Measurements from ENCODE around the gene NUCB2.
"Not testable (repeated sequence)": the region's sequence is repeated elsewhere in the genome, so short reads cannot be mapped to it uniquely, and the experiment has no call there.

The NUCB2 gene

DNA sequence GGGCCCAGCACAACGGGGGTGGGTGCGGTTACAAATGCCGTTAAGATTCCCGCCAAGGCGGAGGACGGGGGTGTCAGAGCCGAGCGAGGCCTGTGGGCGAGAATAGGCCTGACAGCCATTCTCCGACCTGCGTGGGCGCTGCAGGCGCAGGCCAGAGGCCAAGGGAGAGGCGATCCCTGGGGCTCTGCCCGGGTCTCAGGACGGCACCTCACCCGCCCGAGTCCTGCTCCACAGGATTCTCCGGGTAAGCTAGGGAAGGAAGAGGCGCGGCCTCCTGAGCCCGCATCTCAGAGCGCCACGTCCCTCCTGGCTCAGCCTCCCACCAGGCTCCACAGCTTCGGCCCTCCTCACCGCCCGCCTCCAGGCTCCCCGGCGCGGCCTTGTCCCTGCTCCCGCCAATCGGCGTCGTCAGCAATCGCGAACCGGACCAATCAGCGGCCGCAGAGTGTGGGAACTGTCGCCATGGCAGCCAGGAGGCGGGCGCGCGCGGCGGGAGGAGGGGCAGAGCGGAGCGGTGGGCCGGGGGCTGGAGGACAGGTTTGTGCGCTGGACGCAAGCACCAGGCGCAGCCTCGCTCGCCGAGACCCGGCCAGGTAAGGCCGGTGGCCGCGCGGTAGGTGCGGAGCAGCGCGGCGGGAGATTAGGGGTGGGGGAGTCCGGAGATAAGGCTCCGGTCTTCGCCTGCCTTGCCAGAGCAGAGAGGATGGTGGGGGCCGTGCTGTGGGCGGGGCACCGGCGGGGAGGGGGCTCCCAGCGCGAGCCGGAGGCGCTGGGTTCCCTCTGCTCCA is at the start of gene NUCB2:
NUCB2 (plus strand) TSS at position 504 of the 788 bp plus-strand sequence. CDS start 18,585 bp downstream, outside the sequence.
- DNase-seq: peak; percentile 35

DNA sequence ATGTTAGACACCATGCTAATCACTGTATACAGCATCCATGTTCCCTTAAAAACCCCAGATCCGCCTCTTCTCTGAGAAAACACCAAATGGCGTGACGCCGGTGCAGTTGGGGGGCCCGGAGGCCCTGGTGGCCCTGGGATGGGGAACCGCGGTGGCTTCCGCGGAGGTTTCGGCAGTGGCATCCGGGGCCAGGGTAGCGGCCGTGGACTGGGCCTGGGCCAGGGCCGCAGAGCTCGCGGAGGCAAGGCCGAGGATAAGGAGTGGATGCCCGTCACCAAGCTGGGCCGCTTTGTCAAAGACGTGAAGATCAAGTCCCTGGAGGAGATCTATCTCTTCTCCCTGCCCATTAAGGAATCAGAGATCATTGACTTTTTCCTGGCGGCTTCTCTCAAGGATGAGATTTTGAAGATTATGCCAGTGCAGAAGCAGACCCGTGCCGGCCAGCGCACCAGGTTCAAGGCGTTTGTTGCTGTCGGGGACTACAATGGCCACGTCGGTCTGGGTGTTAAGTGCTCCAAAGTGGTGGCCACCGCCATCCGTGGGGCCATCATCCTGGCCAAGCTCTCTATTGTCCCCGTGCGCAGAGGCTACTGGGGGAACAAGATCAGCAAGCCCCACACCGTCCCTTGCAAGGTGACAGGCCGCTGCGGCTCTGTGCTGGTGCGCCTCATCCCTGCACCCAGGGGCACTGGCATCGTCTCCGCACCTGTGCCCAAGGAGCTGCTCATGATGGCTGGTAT is 48.2 kb upstream of the NUCB2 start:
- not testable (repeated sequence) for DNase-seq

DNA sequence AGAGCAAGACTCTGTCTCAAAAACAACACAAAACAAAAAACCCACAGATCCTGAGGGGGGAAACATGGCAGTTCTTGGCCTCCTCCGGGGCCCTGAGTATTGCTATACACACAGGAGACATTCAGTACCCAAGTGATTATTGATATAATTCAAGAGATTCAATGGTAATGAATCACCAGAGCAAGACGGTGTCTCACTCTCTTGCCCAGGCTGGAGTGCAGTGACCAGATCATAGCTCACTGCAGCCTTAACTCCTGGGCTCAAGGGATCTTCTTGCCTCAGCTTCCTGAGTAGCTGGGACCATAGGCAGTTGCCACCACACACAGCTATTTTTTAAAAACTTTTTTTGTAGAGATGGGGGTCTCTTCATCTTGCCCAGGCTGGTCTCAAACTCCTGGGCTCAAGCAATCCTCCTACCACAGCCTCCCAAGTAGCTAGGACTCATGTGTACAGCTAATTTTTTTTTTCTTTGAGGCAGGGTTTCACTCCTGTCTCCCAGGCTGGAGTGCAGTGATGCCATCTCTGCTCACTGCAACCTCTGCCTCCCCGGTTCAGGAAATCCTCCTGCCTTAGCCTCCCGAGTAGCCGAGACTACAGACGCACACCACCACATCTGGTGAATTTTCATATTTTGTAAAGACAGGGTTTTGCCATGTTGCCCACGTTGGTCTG is 46.9 kb upstream of the NUCB2 start:
- DNase-seq: no peak

DNA sequence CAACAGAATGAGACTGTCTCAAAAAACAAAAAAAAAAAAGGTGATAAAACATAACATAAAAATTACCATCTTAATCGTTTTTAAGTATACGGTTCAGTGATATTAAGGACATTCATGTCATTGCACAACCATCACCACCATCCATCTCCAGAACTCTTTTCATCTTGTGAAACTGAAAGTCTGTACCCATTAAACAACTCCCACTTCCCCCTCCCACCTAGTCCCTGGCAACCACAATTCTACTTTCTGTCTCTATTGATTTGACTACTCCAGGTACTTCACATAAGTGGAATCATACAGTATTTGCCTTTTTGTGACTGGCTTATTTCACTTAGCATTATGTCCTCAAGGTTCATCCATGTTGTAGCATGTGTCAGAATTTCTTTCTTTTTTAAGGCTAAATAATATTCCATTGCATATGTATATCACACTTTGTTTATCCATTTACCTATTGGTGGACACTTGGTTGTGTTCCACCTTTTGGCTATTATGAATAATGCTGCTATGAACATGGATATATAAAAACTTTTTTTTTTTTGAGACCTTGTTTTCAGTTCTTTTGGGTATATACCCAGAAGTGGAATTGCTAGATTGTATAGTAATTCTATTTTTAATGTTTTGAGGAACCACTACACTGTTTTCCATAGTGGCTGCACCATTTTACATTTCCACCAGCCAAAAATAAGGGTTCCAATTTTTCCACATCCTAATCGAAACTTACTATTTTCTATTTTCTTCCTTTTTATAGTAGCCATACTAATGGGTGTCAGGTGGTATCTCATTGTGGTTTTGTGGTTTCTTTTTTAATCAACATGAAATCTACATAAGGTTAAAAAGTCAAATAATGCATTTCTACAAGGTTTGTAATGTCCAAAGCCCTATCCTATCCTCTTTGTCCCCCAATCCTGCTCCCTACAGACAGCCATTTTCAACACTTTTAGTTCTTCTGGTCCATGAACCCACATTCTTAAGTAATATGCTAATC is 45.4 kb upstream of the NUCB2 start:
- no peak for DNase-seq

DNA sequence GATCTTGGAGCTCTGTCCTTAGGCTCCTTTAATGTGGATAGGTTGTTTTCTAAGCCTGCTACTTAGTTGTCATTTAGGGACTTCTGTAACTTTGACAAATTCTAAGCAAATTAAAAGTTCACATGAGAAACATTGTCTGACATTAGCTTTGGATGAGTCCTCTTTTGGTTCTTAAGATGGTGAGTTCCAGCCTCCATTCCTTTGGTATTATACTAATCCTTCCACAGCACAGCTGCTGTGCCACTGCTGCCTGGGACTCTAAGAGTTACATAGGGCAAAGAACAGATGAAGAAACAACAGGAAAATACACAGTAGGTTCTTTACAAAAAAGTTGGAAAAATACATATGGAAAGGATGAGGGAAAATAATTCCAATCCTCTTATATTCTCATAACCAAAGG is 43.4 kb upstream of the NUCB2 start:
- DNase-seq: no peak

DNA sequence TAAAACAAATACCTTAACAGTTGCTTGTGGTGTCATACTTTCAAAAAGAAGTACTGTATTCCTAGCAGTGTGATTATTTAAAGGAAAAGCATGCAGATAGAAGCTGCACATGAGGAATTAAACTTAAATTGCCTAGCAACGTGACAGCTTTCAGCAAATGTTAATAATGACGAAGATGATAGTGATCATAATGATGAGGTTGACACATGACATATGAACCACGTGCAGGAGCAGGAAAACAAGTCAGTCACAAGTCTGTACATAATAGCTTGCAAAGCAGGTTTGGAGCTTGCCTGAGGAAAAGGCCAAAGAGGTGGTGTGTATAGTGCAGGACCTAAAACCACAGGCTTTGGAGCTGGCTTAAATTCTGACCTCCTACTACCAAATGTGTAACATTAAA is 38.2 kb upstream of the NUCB2 start:
- no peak for DNase-seq

DNA sequence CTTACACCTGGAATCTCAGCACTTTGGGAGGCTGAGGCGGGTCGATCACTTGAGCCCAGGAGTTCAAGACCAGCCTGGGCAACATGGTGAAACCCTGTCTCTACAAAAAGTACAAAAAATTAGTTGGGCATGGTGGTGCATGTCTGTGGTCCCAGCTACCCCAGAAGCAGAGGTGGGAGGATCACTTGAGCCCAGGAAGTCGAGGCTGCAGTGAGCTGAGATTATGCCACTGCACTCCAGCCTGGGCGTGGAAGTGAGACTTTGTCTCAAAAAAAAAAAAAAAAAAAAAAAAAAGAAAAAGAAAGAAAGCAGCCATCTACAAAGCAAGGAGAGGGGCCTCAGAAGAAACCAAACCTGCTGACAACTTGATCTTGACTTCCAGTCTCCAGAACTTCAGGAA is 36.6 kb upstream of the NUCB2 start:
- not testable (repeated sequence) for DNase-seq

DNA sequence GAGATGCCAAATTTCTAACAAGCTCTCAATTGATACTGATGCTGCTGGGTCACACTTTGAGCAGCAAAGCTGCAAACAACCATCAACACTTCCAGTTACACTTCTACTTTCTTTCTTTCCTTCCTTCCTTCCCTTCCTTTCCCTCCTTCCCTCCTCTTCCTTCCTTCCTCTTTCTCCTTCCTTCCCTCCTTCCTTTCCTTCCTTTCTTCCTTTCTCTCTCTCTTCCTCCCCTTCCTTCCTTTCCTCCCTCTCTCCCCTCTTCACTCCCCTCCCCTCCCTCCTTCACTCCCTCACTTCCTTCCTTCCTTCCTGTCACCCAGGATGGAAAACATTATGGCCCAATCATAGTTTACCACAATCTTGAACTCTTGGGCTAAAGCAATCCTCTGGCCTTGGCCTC is 35.8 kb upstream of the NUCB2 start:
- no peak for DNase-seq

DNA sequence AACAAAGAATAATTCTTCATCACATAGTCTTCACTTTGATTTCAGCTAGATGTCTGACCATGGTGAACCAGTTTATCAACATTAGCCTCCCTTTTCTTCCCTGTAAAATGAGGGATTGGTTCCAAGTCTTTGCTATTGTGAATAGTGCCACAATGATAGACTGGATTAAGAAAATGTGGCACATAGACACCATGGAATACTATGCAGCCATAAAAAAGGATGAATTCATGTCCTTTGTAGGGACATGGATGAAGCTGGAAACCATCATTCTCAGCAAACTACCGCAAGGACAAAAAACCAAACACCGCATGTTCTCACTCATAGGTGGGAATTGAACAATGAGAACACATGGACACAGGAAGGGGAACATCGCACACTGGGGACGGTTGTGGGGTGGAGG is 33.6 kb upstream of the NUCB2 start:
- not testable (repeated sequence) for DNase-seq

DNA sequence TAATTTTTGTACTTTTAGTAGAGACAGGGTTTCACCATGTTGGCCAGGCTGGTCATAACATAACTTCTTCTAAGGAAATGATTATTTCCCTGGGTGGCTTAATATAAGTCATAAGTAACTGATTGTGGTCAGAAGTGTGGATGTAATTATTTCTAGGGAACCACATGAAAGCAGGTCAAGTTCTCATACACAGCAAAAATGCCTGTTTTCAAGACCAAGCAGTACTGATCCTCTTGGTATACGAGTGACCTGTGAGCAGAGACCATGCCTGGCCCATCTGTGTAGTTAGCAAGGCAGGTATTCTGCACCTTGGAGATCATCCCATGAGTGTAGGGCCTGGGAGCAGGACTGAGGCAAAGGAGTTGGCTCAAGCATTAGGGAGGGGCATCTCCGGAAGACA is 32.5 kb upstream of the NUCB2 start:
- DNase-seq: no peak

DNA sequence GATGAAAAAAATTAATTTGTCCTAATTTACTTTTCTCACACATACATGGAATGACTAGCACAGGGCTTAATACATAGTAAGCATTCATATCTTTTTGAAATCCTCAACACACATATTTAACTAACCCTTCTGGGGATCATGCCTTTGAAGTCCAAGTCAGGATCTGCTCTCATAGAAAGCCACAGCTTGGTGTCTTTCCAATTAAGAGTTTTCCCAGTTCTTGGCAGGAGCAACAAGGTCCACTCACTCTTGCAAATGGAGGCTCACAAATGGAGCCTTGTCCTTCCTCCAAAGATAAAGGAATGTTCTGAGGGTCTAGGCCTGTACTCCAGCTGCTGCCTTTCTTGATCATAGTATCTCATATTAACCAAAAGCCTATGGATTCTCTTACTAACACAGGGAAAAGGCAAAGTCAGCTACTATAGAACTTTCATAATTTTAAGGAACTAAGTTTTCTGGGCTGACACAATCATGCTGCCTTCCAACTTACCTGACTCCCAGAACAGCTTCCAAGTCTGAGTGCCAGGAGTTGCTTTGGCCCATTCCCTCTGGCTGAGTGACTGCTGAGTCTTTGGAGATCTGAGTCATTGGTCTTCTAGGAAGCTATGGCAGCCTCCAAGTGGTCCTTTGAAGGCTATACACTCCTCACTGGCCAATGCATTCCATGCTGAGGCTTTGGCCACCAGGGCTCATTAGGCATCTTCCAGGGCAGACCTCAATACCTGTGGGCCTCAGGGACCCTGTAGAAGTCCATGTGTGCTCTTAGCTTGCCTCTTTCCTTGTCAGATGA is 25.8 kb upstream of the NUCB2 start:
- no peak for DNase-seq

DNA sequence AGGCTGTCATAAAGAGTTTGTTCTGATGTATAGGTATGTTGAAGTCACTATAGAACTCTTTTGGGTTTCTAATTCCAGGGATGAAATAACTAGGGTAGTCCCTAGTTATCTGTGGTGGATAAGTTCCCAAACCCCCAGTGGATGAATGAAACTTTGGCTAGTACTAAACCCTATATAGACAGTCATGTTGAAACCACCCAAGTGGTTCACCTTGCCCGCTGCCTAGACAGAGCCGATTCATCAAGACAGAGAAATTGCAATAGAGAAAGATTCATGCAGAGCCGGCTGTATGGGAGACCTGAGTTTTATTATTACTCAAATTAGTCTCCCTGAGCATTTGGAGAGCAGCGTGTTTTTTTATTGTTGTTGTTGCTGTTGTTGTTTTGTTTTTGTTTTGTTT is 23.8 kb upstream of the NUCB2 start:
- no peak for DNase-seq

DNA sequence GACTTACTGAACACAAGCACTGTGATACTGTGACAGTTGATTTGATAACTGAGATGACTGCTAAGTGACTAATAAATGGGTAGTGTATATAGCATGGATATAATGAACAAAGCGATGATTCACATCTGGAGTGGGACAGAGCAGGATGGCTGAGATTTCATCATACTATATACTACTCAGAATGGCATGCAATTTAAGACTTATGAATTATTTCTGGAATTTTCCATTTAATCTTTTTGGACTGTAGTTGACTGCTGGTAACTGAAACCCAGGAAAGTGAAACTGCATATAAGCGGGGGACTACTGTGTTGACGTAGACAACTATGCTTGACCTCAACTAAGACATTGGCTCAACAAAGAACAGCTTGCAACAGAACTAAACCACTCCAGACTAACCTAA is 20.0 kb upstream of the NUCB2 start:
- no peak for DNase-seq

DNA sequence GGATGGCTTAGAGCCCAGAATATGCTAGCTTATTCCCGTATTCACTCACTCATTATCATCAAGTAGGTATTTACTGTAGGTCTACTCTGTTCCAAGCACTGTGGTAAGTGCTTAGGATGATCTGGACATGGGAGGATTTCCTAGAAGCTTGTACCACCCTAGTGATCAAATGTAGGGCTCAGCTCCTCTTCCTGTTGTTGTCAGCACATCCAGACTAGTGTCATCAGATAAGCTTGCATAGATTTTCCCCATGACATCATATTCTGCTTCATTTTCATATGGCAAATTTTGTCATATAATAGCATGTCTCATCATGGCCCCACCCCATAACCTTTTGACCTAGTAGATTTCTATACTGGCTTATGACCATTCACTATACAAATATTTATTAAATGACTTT is 19.3 kb upstream of the NUCB2 start:
- no peak for DNase-seq

DNA sequence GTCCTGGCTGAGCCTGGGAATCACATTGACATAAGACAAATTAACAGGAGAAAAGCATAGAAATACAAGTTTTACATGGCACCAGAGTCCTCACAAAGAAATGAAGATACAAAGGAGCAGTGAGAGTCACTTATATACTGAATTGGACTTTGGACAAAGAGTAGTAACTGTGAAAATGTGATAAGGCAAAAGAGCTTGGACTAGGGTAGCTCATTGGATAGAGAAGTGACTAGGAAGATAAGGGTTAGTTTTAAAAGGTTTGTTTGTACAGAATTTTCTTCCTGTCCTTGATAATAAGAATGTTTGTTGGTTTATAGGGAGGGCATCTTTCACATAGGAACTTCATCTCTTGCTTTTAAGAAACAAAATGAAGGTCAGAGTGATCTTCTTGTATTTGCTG is 17.9 kb upstream of the NUCB2 start:
- DNase-seq: no peak

DNA sequence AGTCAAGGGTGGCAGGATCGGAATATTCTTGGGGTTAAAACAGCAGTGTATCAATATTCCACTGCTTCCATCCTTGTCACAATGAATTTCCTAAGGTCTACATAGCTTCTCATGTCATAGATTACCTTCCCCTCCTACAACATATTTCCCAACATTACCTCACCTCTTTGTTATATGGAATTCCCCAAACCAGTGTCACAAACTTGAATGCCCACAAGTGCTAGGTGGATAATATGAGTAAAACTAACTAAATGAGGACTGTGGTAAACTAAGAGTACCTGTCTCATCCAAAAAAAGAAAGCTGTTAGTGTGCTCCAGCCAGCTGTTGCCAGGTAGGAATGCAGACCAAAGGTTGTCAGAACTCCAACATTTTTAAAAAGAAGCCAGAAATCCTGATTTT is 17.0 kb upstream of the NUCB2 start:
- DNase-seq: no peak

DNA sequence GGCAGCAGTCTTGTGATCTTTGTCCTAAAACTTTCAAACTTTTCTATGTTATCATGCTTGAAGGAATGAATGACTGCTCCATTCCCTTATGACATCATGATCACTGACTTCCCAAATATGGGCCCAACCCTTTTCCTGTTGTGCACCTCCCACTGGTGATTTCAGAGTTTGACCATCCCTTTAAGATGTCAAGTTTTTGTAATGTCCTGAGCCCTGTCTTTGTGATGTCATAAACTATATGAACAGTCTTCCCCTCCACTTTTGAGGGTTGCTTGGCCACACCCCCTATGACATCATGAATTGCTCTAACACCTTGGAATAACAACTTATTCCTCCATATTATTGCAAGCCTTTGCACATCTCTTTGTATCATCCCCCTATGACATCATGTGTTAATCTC is 16.5 kb upstream of the NUCB2 start:
- DNase-seq: no peak

DNA sequence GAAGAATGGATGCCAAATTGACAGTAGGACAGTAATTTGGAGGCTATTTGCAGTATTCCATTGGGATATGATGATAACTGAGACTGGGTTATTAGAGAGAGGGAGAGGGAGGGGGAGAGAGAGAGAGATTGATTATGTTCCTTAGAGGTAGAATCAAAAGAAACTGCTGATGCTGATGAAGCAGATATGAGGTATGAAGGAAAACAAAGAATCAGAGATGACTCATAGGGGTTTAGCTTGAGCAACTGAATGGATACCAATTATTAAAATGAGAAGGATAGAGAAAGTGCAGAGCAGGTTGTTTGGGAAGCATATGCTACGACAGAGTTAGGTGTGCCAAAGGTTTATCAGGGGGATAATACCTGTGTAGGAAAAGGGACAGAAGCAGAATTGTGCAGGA is 12.8 kb upstream of the NUCB2 start:
- DNase-seq: no peak

DNA sequence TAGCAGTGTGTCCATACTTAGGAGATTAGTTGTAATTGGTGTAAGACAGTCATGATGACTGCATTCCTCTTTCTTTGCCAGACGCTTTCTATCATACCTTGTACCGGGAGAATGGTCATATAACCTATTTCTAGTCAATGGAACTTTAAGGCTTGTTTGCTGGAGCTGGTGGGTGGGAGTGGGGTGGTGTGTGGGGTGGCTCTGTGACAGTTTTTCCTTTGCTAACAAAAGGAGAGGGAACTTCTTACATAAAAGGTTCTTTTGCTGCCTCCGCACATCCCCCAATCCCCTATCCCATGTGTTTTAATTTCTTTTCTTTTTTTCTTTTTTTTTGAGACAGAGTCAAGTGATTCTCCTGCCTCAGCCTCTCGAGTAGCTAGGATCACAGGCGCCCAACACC is 9.8 kb upstream of the NUCB2 start:
- no peak for DNase-seq

DNA sequence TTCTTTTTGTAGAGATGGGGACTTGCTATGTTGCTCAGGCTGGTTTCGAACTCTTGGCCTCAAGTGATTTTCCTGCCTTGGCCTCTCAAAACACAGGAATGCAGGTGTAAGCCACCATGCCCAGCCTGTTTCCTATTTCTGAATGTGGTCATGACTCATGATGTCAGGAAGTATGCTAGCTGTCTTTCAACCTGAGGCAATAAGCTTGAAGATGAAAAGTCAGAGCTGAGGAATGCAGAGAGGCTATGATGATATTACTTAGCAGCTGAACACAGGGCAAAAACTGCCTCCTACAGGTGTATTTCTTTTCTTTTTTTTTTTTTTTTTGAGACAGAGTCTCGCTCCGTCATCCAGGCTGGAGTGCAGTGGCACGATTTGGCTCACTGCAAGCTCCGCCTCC is 9.0 kb upstream of the NUCB2 start:
- no peak for DNase-seq

DNA sequence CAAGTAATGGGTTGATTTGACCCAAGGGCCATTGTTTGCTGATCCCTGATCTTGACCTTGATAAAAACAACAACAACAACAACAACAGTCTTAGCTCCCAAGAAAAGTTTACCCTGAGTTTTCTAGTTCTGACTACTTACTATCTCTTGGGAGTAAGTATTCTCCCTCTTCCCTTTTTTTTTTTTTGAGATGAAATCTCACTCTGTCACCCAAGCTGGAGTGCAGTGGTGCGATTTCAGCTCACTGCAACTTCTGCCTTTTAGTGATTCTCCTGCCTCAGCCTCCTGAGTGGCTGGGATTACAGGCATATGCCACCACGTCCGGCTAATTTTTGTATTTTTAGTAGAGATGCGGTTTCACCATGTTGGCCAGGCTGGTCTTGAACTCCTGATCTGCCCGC is 8.0 kb upstream of the NUCB2 start:
- not testable (repeated sequence) for DNase-seq

DNA sequence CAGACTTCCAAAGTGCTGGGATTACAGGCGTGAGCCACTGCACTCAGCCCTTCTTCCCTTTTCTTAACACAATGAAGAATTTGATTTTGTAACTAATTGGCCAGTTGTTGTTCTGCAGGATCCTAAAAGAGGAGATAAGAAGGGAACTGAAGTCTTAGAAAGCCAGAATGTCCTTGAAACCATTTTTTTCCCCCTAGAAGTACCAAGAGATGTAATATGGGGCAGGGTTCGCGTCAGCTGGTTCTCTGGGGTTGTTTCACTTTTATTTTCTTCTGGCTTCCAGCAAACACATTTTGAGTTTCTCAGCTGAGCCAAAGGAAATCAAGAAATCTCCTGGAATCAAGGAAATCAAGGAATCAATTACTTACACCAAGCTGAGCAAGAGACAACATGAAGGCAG is 7.6 kb upstream of the NUCB2 start:
- DNase-seq: no peak

All from SHP77 treated with DMSO at 0.1 percent for 48 hours (cell line).